Activated CD8-positive, alpha-beta memory T cell treated with anti-CD3 and anti-CD28 coated beads, Interleukin-2, amount 50 U/mL, for 1 hour (primary cell): ENCODE data around the gene QKI.
"Not testable (repeated sequence)": the region's sequence is repeated elsewhere in the genome, so short reads cannot be mapped to it uniquely, and the experiment has no call there.

Experiments used
- DNase-seq: peaks from one replicate; pipeline ENCODE4 v3.0.0-alpha.2; 2020; ENCODE audit errors: extremely low read depth

The QKI gene

DNA sequence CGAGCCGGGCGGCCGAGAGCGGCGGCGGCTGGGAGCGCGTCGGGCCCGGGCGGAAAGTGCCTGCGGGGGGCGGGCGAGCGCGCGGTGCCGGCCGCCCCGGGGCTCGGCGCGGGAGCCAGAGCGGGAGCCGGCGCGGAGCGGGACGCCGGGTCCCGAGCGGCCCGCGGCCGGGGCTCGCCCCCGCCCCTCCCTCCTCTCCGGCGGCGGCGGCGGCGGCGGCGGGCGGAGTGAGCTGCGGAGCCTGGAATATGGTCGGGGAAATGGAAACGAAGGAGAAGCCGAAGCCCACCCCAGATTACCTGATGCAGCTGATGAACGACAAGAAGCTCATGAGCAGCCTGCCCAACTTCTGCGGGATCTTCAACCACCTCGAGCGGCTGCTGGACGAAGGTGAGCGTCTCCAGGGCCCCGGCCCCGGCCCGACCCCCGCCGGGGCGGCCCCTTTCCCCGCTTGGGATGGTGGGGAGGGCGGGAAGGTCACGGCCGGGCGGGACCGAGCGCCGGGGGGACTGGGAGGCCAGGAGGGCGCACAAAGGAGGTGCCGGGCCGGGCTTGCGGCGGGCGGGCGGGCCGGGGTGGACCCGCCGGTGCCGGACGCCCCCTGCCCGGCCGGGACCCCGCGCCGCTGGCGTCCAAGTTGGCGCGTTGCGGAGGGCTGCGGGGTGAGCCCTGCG is 565 bp downstream of the QKI start:
- no peak for DNase-seq

DNA sequence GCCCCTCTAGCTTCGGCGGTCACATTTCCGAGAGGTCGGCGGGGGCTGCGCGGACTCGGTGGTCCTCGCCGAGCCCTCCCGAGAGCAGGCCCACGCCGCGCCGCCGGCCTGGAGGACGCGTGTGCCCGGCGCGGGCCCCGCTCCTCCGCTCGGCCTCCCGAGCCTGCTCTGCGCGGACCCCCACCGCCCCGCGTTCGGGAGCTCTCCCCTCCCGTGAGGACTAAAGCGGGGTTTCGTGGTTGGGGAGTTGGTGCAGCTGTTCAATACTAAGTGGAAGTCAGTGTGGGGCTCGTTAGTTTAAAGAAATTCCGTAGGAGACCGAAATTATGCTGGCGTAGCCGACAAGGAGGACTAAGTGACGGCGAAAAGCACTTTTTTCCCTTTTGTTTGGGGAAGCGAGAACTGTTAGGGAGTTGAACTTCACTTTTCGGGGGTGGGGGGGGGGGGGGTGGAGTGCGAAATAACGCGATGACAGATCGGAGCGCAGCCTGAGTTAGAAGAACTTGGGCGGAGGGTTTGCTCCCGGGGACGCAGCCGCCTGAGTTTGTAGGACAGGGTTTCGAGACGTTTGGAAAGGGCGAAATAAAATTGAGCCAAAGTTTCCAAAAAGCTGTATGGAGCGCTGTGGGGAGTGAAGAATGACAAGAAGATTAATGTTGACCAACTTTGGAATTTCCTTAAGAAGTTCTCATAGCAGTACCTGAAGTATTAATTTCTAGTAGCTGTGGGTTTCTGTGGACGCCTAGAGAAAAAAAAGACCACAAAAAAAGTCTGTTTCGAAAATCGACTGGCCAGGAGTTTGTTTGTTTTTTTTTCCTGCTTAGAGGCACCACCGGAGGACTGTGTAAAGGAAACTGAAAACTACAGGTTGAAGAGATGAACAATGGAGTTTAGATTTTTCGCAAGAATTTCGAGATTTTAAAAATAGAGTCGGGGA is 1.4 kb downstream of the QKI start:
- DNase-seq: no peak

DNA sequence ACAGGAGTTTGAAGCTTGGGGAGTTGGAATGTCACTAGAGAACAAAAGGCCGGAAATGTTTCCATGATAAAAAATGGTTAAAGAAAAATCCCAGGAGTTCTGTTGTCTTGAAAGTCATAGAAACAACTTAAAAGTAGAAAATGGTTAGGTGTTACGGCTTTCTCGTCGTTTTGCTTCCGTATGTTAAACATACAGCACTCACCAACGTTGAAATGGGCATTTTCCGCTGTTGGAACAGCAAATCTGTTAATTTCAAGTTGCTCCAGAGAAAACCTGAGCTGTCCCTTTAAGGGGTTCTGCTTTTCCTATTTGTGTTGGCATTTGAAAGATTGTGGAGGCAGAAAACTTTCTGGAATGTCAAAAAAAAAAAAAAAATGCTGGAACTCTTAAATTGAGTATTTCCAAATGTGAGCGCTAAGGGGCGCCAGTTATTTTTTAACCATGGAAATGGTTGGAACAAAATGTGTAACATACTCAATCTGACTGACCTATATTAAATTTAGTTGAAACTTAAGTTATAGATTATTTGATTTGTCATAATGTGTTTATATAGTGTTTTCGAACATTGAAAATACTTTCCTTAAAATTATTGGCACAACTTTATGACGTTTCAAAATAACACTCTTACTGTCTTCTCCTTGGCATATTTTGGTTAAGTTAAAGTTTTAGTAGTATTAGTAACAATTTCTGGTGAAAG is 2.2 kb downstream of the QKI start:
- DNase-seq: no peak

DNA sequence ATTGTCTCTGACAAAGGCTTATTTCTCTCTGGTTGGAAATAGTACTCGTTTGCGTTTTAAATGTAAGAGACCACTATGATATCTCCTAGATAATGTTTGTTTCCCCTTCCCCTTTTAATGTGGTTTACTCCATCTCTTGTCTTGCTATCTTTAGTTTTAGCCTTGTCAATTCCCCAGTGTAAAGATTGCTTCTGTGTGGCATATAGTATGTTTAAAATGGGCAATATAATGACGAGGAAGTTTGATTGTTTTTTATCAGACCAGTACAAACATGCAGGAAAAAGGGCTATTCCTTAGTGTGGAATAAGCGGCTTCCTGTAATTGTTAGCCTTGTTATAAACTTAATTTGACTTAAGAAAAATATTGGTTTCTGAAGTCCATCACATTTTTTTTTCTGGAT is 3.1 kb downstream of the QKI start:
- no peak for DNase-seq

DNA sequence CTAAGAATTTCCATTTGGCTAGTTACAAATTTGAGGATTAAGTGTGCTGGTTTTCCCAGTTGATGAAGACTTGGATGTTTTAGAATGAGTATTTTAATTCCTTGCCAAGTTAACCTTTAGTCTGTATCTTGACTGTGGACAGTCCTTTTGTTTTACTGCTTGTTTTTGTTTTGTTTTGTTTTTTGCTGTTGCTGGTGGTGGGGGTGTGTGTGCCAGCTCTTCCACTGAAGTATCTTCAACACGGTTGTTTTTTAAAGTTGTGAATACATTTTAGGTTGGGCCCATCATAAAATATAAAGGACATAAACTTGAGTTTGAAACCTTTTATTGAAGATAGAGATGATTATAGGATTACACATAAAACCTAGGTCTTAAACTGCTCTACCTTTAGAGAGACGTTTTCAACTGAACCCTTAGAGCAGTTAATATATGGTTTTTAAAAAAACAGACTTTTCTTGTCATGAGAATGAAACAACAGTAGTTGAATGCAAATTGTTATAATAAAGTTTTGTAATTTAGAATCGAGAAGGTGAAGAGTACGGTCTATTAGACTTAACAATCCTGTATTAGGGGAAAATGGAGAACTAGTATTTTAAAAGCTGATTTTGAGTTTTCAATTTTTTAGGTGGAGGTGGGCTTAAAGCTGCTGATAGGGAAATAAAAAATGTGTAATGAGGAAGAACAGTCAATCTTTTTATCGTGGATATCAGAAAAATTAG is 4.0 kb downstream of the QKI start:
- DNase-seq: no peak

DNA sequence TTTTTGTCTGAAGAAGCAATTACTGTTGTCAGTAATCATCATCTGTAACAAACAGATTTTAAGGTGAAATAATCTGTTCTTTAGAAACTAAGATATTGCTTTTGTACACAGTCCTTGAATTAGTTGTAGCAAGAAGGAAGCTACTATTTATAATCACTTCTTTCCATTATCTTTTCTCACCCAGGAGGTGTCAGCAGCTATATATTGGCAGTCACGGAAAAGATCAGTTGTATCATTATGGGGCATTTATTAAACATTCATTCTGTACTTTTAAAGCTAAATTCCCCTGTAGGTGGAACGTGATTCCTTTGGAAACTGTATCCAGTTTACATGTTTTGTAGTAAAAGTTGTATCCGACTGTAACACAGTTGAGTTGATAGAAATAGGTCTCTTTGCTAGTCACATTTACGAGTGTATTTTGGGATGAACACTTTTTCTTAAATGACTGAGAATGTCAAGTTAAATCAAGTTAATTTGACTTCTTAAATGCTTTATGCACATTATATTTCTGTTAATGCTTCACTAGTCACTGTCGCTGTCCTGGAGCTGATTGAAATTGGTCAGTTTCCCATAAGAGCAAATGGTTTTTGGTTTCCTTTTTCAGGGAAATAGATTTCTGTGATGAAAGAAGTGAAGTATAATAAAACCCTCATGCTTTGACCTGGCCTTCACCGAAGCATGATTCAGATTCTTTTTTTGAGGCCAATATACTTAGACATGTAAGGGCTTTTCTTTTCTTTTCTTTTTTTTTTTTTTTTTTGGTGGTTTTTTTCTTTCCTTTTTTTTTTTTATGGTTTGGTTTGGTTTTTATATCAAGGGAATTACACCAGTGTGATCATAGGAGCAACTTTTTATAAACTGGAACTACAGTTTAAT is 5.1 kb downstream of the QKI start:
- DNase-seq: no peak

DNA sequence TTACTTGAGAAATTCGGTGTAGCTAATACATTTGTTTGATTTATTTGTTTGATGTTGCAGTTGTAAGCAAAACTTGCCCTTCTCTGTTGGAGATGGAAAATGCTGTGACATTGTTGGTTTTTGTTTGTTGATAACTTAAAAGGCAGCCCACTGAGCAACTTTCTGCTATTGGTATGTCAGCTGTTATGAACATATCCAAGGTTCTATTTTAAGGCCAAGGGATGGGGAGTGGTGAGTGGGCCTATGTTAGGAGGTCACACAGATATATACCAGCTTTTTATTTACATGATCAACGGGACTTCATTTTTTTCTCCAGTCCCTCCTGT is 5.7 kb downstream of the QKI start:
- DNase-seq: no peak

DNA sequence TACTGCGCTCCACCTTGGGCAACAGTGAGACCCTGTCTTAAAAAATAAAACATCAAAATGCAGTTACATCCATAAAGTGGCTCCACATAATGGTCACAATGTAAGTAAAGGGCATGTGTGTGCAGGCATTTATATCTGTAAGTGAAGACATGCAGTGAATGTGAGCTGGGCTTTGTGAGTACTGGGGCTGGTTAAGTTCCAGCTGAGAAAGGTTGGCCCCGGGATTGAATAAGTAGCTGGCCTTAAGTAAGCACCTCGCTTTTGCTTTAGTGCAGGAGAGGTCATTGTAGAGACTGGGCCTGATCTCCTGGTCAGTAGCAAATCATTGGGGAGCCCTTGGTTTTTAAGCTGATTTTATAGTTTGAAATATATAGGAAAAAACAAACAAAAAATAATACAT is 8.0 kb downstream of the QKI start:
- DNase-seq: no peak

DNA sequence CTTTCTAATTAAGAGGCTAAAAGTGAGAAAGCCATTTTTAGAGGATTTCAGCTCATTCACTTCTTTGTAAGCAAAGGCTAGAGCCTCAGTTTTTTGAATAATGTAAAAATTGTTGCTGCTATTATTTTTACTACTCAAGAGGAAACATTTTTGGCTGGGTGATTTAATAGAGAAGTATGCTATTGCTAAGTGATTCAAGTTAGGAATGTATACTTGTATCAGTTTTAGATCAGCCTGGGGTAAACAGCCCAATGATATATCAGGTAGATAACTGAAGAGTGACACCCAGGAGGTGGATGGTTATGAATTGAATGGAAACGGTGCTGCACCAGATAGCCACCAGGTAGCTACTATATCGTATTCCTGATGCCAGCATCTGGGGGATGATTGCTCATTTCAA is 9.2 kb downstream of the QKI start:
- no peak for DNase-seq

DNA sequence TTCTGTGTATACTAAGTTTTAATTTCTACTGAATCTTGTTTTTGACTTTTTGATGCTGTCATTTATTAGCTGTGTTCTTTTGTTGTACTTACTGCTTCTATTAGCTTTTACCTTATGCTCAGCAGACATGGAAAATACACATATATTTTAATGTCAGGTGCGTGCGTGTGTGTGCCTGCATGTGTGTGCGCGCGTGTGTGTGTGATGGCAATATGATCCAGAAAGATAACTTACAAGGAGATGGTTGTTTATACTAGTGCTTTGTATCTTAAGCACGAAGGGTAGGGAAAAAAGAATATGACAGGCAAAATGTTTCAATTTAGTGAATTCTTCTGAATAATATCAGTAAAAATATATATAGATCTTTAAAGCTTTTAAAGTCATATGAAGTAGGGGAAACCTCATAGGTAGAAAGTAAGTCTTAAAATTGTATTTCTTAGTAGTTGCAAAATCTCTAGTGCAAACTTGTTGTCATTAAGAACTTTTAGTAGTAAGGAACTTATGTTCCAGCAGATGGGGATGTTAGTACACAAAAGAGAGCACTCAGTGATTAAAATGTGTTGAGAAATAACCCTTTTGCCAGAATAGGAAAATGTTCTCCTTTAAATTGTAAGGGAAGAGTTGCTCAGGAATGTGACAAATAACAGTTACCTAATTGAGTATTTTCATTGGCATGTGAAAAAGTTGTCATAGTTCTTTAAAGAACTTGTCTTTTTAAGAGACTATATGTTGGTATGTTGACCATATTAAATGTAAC is 13.2 kb downstream of the QKI start:
- no peak for DNase-seq

DNA sequence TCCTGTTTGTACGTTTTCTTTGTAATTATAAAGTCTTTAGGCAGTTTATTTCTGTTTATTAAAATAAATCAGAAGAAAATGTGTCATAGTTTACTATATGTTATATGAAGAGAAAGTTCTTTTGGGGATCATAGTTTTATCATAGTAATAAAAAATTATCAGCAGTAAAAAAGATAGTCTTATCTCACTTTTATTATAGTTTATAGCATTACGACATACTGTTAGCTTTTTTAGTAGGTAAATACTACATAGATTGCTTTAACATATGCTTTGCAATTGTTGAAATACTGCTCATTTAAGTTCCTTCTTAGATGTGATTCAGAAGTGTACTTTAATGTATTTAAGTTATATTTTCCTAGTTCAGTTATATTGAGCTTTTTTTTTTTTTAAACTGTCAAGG is 13.9 kb downstream of the QKI start:
- DNase-seq: no peak

DNA sequence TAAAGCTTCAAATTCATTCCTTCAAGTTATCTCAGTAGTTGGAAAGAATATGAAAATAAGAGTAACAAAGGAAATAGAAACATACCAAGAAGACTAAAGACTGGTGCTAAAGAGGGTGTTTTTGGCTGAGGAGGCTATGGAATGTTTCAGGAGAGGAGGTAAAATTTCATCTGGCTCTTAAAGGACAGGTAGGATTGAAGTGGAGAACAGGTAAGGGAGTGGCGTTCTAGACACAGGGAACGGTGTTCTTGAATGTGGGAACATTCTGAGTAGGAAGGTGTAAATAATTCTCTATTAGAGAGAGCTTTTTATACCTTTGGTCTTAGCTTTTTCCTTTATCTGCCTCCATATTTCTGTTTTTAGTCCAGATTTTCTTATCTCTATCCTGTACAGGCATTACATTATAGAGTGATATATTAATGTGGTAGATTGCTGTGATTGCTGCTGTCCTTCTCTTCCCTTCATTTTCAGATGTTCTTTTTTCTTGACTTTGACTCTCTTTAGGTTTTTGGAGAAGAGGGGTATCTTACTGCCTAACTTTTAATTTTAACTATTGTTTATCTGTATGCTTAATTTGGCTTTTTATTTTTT is 15.4 kb downstream of the QKI start:
- no peak for DNase-seq

DNA sequence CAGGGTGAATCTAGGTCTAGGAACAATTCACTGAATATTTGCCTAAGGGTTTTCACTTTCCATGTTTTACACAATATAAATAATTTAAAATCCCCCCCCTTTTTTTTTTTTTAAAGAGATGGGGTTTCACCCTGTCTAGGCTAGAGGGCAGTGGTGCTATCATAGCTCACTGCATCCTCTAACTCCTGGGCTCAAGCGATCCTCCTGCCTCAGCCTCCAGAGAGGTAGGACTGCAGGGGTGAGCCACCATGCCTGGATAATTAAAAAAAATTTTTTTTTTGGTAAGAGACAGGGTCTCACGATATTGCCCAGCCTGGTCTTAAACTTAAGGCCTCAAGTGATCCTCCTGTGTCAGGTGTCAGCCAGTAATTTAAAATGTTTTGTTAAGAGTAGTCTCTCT is 17.8 kb downstream of the QKI start:
- DNase-seq: no peak

DNA sequence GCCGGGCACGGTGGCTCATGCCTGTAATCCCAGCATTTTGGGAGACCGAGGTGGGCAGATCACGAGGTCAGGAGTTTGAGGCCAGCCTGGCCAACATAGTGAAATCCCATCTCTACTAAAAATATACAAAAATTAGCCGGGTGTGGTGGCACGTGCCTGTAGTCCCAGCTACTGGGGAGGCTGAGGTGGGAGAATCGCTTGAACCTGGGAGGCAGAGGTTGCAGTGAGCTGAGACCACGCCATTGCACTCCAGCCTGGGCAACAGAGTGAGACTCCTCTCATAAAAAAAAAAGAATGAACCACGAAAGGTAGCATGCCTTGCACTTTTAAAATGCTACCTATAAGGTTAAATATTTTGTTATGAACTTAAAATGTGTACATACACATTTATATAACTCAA is 19.0 kb downstream of the QKI start:
- not testable (repeated sequence) for DNase-seq

DNA sequence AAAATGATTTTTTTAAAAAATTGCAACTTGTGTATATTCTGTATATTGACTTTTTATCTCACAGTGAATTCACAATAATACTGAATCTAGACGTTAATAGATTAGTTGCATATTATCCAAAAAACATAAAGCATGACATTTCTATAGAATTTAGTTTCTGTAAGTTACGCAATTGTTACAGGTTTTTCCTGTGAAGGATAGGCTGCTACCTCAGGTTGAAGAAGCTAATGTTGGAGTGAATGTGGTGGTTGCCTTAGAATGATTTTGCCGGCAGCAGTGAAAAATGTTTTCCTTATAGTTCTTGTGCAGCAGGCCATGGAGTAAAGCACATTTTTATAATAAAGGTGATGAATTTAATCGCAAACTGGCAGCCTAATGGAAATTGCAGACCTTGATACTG is 20.5 kb downstream of the QKI start:
- DNase-seq: no peak

DNA sequence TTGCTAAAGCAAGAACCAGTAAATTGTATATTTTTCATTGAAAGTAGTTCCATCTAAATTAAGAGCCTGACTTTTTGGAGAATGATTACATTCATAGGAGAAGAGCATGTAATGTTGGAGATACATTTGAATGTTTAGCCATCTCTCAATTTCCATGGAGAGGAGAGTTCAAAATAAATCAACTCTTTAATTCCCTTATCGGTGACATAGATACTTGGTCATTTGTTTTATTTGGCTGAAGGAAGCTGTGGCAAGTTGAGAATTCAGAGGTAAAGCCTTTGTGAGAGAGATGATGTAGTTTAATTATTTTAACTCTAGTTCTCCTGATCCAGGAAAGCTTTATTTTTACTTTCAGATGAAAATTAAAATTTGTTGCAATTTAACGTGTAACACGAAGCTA is 22.3 kb downstream of the QKI start:
- no peak for DNase-seq

DNA sequence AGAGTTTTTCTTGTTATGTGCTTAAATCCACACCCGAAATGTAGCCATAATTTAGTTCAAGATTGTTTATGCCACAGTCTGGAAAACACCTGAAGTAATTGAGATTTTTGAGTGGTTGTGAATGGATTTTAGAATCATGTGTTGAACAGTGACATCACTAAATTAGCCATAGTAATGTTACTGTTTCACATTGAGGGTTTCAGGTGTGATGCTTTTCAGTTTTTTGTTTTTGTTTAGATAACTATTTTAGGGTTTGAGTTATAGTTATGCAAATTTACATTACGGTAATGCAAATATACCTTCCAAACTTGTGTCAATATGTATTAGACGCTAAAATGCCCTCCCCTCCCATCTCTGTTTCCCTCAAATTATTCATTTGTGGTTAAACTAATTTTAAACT is 22.9 kb downstream of the QKI start:
- DNase-seq: no peak

DNA sequence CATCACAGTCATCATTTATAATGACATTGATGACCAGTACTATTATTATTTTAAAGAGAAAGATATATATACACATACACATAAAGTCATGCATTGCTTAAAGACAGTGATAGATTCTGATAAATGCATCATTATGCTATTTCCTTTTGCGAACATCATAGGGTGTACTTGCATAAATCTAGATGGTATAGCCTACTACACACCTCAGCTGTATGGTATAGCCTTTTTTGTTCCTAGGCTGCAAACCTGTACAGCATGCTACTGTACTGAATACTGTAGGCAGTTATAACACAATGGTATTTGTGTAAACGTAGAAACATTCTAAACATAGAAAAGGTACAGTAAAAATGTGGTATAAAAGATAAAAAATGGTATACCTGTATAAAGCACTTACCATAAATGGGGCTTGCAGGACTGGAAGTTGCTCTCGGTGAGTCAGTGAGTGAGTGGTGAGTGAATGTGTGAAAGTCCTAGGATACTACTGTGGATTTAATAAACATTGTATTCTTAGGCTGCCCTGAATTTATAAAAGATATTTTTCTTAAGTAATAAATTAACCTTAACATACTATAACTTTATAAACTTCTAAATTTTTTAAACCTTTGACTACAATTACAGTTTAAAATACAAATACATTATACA is 23.9 kb downstream of the QKI start:
- no peak for DNase-seq

DNA sequence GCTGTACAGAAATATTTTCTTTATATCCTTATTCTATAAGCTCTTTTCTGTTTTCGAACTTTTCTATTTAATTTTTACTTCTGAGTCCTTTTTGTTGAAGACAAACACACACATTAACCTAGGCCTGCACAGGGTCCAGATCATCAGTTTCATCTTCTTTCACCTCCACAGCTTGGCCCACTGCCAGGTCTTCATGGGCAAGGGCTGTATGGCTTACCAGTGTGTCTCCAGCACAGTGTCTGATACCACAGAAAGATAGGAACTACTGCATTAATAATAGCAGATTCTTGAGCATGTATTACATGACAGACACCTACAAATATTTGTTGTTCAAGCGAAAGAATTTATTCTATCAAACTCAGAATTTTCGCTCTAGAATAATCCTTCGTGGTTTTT is 24.4 kb downstream of the QKI start:
- no peak for DNase-seq

DNA sequence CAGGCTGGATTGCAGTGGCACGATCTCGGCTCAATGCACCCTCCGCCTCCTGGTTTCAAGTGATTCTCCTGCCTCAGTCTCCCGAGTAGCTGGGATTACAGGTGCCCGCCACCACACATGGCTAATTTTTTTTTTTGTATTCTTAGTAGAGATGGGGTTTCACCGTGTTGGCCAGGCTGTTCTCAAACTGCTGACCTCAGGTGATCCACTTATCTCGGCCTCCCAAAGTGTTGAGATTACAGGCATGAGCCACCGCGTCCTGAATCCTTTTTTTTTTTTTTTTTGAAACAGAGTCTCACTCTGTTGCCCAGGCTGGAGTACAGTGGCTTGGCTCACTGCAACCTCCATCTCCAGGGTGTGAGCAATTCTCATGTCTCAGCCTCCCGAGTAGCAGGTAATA is 24.9 kb downstream of the QKI start:
- DNase-seq: not testable (repeated sequence)
